Gastroesophageal sphincter (tissue), 4 donors: ENCODE measurements around the gene GZMA. TPM values are rescaled to one million over a fixed set of nuclear protein-coding genes. Genes with fewer than 3 reads are reported as not detected.
"Not testable (repeated sequence)": the region's sequence is repeated elsewhere in the genome, so short reads cannot be mapped to it uniquely, and the experiment has no call there.

Source experiments
- ATAC-seq: fragments of 150-250 bp; one replicate; pipeline ENCODE4 v1.9.1; 2016; ENCODE audit warnings: mild to moderate bottlenecking, moderate library complexity
- H3K27ac ChIP-seq, 4 donors: fragments of 200-600 bp; sonication (generic) in 3 of 4; 1 replicate in 3 of 4; 2 replicates in 1 of 4; pipeline ENCODE4 v1.5.1; 2016 to 2019
- H3K27me3 ChIP-seq: fragments of 200-600 bp; sonication (generic); one replicate; pipeline ENCODE4 v1.5.1; 2019
- H3K36me3 ChIP-seq, 2 donors: fragments of 200-600 bp; sonication (generic); one replicate each; pipeline ENCODE4 v1.5.1; 2019; ENCODE audit warnings: control low read depth in 1 of 2
- H3K4me1 ChIP-seq, 3 donors: fragments of 200-600 bp; sonication (generic); 1 replicate in 2 of 3; 2 replicates in 1 of 3; pipeline ENCODE4 v1.5.1; 2016 to 2019; ENCODE audit warnings: control low read depth in 2 of 3
- H3K4me3 ChIP-seq, 2 donors: fragments of 200-600 bp; sonication (generic); one replicate each; pipeline ENCODE4 v1.5.1; 2019; ENCODE audit warnings: mild to moderate bottlenecking in 1 of 2, moderate library complexity in 1 of 2
- H3K9me3 ChIP-seq, 3 donors: fragments of 200-600 bp; sonication (generic); one replicate each; pipeline ENCODE4 v1.5.1; 2017 to 2019; ENCODE audit warnings: control low read depth in 2 of 3
- EP300 ChIP-seq: sonication (generic); formaldehyde crosslinking; IDR thresholded peaks from one replicate; pipeline ENCODE4 v1.6.1; 2017; ENCODE audit warnings: antibody characterized with exemption, mild to moderate bottlenecking
- POLR2A ChIP-seq, 2 donors: fragments of 450-650 bp; IDR thresholded peaks; one replicate each; pipeline ENCODE4 v1.6.1; 2017; ENCODE audit warnings: antibody characterized with exemption in 2 of 2, mild to moderate bottlenecking in 2 of 2, moderate library complexity in 1 of 2
- POLR2AphosphoS5 ChIP-seq: sonication (generic); formaldehyde crosslinking; IDR thresholded peaks from one replicate; pipeline ENCODE4 v1.6.1; 2017; ENCODE audit warnings: antibody characterized with exemption
- WGBS, 2 donors: methylation state at CpG; one replicate each; pipeline ENCODE4 v1.1.5; 2018; ENCODE audit warnings: low coverage in 1 of 2; 5-methylcytosine and 5-hydroxymethylcytosine counted together
- total RNA-seq, 4 donors: library from RNA; depleted of rRNA; stranded (reverse); fragments of >200 nt; gene quantifications; one replicate each; pipeline ENCODE4 v1.1.0, GENCODE V29; 2016
- TF ChIP-seq, protein P1 (sequence below), 4 experiments: fragments of 200-600 bp in 2 of 4; fragments of 450-650 bp in 2 of 4; sonication (generic) in 1 of 4; IDR thresholded peaks; one replicate each; pipeline ENCODE4 v1.5.1; 2017 to 2019; ENCODE audit warnings: antibody characterized with exemption in 4 of 4, mild to moderate bottlenecking in 2 of 4, moderate library complexity in 2 of 4

GZMA gene
- total RNA-seq, 4 donors from 2014 or later = 3.5 TPM; not detected in 3

- H3K27me3 ChIP-seq = peaks cover 7% of the 10 kb centered on the region
- no peak overlapping the region for H3K4me3 ChIP-seq
- H3K36me3 ChIP-seq = no peaks in the 10 kb centered on the region
- 70 to 73% methylated on average over 1 to 3 of the region's 3 CpGs for WGBS, 2 donors
- H3K4me1 ChIP-seq = no peaks in the 10 kb centered on the region
- no peak overlapping the region for H3K27ac ChIP-seq
- TF ChIP-seq EP300 = no peak
- TF ChIP-seq, protein P1, sequence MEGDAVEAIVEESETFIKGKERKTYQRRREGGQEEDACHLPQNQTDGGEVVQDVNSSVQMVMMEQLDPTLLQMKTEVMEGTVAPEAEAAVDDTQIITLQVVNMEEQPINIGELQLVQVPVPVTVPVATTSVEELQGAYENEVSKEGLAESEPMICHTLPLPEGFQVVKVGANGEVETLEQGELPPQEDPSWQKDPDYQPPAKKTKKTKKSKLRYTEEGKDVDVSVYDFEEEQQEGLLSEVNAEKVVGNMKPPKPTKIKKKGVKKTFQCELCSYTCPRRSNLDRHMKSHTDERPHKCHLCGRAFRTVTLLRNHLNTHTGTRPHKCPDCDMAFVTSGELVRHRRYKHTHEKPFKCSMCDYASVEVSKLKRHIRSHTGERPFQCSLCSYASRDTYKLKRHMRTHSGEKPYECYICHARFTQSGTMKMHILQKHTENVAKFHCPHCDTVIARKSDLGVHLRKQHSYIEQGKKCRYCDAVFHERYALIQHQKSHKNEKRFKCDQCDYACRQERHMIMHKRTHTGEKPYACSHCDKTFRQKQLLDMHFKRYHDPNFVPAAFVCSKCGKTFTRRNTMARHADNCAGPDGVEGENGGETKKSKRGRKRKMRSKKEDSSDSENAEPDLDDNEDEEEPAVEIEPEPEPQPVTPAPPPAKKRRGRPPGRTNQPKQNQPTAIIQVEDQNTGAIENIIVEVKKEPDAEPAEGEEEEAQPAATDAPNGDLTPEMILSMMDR (IDR thresholded peaks at IDR 0.05) = no peak
- TF ChIP-seq POLR2A (IDR thresholded peaks at IDR 0.05) = no peak
- no peak for ATAC-seq
- no peaks in the 10 kb centered on the region for H3K9me3 ChIP-seq
These were observed 29.2 kb upstream of the GZMA start for GRCh38 chr5:55073211-55073610.

DNA sequence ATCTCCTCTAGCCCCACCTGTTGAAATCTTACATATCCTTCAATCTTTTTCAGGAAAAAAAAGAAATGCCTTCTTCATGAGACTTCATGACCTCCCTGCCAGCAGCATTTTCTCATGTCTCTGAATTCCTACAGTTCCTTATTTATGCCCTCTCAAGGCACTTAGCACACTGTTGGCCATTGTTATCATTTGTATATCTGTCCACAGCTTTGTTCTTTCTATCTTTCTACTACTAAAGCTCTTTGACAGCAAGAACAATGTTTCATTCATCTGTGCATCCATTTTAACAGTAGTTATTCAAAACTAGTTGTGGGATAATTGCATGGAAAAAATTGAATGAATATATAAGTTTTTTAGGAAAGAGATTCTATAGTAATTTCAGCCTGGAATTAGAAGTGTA, 20.9 kb upstream of the GZMA start:
- Histone ChIP-seq H3K36me3 (no peaks in the 10 kb centered on the region), H3K4me1 (no peaks in the 10 kb centered on the region), H3K27ac (no peak overlapping the region), H3K9me3 (peaks cover 0 to 19% (median 0%) of the 10 kb centered on the region in 3 donors), H3K27me3 (no peaks in the 10 kb centered on the region), H3K4me3 (no peak overlapping the region)
- TF ChIP-seq POLR2A (IDR thresholded peaks at IDR 0.05) (no peak), EP300 (no peak), POLR2AphosphoS5 (no peak)
- TF ChIP-seq, protein P1 (IDR thresholded peaks at IDR 0.05) = no peak
- ATAC-seq = no peak

DNA sequence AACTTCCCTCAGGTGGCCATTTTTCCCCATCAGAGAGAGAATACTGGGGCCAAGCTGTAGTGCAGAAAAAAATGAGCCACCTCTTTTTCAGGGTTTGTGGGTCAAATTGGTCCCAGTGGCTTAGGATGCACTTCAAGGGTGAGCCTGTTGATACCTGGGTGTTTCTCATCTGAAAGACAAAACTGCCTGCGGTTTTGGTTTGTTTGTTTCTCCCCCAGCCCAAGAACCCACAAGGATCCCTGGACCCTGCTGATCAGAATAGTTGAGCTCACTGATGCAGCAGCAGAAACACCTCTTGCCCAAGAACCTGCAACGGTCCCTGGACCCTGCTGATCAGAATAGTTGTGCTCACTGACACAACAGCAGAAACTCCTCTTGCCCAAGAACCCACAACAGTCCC, 13.1 kb upstream of the GZMA start:
- H3K27ac ChIP-seq, H3K36me3 ChIP-seq, H3K4me1 ChIP-seq, H3K9me3 ChIP-seq, H3K4me3 ChIP-seq, H3K27me3 ChIP-seq, ATAC-seq: not testable (repeated sequence)
- WGBS, 2 donors = 88 to 100% methylated on average over 1 of the region's 2 CpGs

DNA sequence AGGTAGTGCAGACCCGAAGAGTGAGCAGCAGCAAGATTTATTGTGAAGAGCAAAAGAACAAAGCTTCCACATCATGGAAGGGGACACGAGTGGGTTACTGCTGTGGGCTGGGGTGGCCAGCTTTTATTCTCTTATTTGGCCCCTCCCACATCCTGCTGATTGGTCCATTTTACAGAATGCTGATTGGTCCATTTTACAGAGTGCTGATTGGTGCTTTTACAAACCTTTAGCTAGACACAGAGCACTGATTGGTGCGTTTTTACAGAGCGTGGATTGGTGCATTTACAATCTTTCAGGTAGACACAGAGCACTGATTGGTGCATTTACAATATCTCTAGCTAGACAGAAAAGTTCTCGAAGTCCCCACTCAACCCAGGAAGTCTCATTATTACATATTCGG, 11.4 kb upstream of the GZMA start:
- ATAC-seq, H3K4me3 ChIP-seq, H3K27me3 ChIP-seq, H3K27ac ChIP-seq, H3K36me3 ChIP-seq, H3K9me3 ChIP-seq, H3K4me1 ChIP-seq: not testable (repeated sequence)
- WGBS, 2 donors = 83 to 90% methylated on average over 6 of the region's 6 CpGs

GRCh38 chr5:55096182-55096581, 6.3 kb upstream of the GZMA start:
- H3K4me1 ChIP-seq = no peaks in the 10 kb centered on the region
- no peak overlapping the region for H3K4me3 ChIP-seq
- no peak for TF ChIP-seq EP300
- no peak for TF ChIP-seq POLR2AphosphoS5
- no peak for TF ChIP-seq POLR2A (IDR thresholded peaks at IDR 0.05)
- TF ChIP-seq, protein P1 (IDR thresholded peaks at IDR 0.05) = no peak
- 54 to 69% methylated on average over 2 to 3 of the region's 3 CpGs for WGBS, 2 donors
- H3K36me3 ChIP-seq = no peaks in the 10 kb centered on the region
- peaks cover 9% of the 10 kb centered on the region for H3K27me3 ChIP-seq
- no peak overlapping the region for H3K27ac ChIP-seq
- peaks cover 0 to 3% (median 0%) of the 10 kb centered on the region in 3 donors for H3K9me3 ChIP-seq
- no peak for ATAC-seq

DNA sequence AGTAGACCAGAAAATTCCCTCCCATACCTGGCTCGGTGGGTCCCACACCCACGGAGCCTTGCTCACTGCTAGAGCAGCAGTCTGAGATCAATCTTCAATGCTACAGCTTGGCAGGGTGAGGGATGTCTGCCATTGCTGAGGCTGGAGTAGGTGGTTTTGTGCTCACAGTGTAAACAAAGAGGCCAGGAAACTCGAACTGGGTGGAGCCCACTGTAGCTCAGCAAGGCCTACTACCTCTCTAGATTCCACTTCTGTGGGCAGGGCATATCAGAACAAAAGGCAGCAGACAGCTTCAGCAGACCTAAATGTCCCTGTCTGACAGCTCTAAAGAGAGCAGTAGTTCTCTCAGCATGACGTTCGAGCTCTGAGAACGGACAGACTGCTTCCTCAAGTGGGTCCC, 5.6 kb upstream of the GZMA start:
- Histone ChIP-seq H3K4me1 (no peaks in the 10 kb centered on the region), H3K27ac (no peak overlapping the region), H3K36me3 (no peaks in the 10 kb centered on the region), H3K4me3 (no peak overlapping the region), H3K9me3 (peaks cover 0 to 3% (median 0%) of the 10 kb centered on the region in 3 donors), H3K27me3 (peaks cover 9% of the 10 kb centered on the region)
- TF ChIP-seq EP300 (no peak), POLR2AphosphoS5 (no peak), POLR2A (IDR thresholded peaks at IDR 0.05) (no peak)
- TF ChIP-seq, protein P1 (IDR thresholded peaks at IDR 0.05) = no peak
- 14 to 70% methylated on average over 1 to 2 of the region's 6 CpGs for WGBS, 2 donors
- ATAC-seq = no peak

GRCh38 chr5:55101148-55101547, 1.3 kb upstream of the GZMA start:
- not testable (repeated sequence) for H3K9me3 ChIP-seq, H3K27me3 ChIP-seq, H3K27ac ChIP-seq, H3K4me1 ChIP-seq, H3K36me3 ChIP-seq, H3K4me3 ChIP-seq, ATAC-seq
